SKM-1 (cell line): ENCODE results near the gene AOC3.
"Not testable (repeated sequence)": the region's sequence is repeated elsewhere in the genome, so short reads cannot be mapped to it uniquely, and the experiment has no call there.

Experiments used
- DNase-seq: peaks from one replicate; lab custom pipeline; 2025; ENCODE audit not compliant: unreplicated experiment; lab: John Stamatoyannopoulos, UW

AOC3 gene

GRCh38 chr17:42889809-42890208, 38.8 kb downstream of the AOC3 start:
- no peak for DNase-seq

DNA sequence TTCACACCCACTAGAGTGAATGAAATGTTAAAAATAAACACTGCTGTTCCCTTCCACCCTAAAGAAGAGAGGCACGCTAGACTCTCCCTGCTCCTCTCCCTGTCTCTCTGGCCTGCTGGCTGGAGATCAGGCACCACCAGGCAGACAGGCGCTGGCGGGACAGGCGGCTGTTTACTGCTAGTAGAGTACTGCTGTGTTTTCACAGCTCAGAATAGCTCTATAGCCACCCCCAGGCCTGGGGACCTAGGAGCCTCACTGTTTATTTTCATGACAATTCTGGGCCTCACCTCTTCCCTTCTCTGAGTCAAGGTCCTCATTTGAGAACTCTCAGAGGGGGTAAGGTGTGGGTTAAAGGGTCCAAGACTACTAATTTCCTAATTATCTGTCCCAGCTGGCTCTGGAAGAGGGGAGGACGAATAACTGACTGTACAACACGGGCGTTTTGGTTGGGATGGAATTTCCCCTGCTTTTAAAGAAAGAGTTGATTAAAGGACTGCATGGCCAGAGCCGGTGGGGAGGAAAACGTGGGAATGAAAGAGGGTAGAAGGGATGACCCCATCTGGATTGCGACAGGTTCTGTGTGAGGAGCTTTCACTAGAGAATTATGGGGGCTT, 40.6 kb downstream of the AOC3 start:
- DNase-seq: no peak

GRCh38 chr17:42893359-42893758, 42.4 kb downstream of the AOC3 start:
- peak; percentile 30 for DNase-seq

GRCh38 chr17:42894283-42895184, 43.5 kb downstream of the AOC3 start:
- DNase-seq: no peak

DNA sequence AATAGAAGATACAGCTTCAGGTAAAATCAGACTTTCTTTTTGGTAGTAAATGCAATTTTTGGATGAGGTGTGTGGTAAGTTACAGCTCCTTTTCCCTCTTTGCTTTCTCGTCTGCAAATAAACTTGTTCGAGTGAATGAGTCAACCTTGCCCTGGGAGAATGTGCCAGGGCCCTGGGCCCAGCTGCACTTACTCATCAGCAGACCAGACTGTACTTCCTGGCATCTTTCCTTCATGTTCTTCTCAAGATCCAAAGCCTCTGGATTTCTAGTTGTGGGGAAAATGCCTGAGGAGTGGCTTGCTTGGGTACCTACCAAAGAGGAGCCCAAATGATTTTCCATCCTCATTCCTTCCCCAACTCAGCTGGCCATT, 44.2 kb downstream of the AOC3 start:
- DNase-seq: no peak

- DNase-seq: no peak
Observed at GRCh38 chr17:42898147-42898811, 47.3 kb downstream of the AOC3 start.

GRCh38 chr17:42899981-42900380, 49.0 kb downstream of the AOC3 start:
- DNase-seq: not testable (repeated sequence)

GRCh38 chr17:42900460-42901331, 49.7 kb downstream of the AOC3 start, which contains the start of gene G6PC1:
TSS of gene G6PC1 (plus strand) at chr17:42900799. CDS start at chr17:42900877, 78 bp downstream.
- DNase-seq: no peak

- DNase-seq: no peak
Observed at GRCh38 chr17:42901535-42902229, 50.7 kb downstream of the AOC3 start.

DNA sequence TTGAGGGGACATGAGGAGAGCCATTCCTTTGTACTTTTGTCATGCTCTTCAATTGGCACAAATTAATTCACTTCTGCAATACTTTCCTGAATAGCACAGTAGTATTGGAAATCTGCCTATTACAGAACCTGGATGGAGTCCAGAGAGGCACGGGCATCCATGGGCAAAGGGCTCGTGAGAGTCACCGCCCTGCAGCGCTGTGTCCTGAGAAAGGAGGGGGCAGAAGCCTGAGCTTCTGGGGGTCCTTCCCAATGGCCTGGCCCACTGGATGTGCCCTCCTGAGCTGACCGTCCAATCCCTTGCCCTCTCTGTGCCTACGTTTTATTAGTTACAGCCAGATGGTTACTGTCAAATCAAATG, 53.1 kb downstream of the AOC3 start:
- no peak for DNase-seq

GRCh38 chr17:42906772-42907446, 55.9 kb downstream of the AOC3 start:
- DNase-seq: no peak
